ENCODE results near the gene PSMA6.
"Not testable (repeated sequence)": the region's sequence is repeated elsewhere in the genome, so short reads cannot be mapped to it uniquely, and the experiment has no call there.

PSMA6 gene

DNA sequence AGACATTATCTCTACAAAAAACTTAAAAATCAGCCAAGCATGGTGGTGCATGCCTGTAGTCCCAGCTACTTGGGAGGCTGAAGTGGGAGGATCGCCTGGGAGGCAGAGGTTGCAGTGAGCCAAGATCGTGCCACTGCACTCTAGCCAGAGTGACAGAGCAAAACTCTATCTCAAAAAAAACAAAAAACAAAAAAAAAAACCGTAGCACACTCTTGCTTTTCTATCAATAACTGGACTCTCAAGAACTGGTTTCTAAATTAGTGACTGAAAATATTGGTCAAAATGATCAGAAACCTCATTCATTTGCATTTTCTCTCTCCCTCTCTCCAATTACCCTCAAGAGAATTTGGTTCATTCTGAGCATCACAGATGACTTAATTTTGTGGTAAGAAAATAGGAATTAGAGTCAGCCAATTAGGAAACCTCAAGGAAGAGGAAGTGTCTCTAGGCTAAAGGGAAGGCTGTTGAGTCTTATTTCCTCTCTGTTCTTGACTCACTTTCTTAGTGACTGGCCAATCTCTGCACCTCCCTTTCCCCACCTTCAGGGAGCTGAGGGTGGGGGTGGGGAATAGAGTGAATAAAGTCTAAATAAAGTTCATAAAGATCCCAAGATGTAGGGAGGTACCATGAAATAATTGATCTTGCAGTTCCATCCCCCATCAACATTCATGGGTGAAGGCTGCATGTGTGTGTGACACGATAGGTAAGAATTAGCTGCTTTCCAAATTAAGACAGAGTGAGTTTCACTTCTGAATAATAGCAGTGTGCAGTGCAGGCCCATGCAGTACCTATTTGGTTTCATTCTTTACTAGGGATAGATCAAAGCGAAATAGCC, 6.8 kb upstream of the PSMA6 start:
- DNase-seq = peak; percentile 83

DNA sequence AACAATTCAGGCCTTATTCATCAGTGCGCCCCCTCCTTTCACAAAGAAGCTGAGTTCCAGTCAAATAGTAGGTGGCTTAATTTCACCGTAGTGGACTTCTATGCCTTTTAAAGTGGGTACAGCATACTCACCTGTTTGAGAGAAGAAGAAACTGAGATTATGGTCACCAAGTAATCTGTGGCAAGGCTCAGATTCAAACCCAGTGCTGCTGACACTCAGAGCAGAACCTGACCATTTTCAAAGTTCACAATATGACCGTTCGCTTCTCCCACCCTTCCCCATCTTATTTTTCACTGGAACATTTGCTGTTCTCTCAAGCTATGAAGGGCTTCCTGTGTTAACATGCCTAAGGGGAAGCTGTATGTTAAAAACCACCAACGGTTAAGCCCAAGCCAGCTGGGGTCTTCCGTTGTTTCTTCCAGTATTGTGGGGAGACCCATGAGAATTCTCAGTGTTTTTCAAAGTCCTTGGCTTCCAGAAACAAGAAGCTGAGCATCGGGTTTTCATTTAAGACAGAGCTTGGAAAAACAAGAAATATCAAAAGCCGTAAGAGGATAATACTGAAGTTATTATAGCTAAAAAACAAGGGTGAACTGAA, 6.1 kb upstream of the PSMA6 start:
- peak; percentile 80 for DNase-seq

DNA sequence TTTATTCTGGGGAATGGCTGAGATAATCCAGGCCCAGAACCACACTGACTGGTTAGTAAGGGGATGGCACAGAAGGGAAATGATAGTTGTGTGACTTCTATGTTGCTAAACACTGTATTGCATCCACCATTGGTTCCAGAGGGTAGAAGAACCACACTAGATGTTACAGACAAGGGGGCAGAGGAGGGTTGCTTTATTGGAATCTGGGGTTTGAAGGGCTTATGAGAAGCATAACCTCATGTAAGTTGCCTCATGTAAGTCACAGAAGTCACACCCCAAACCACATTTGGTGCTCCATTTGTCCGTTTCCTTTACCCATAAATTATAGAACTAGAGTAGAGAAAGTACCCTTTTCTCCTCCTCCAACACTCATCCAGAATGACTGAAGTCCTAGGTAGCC, 5.5 kb upstream of the PSMA6 start:
- DNase-seq = peak; percentile 77

DNA sequence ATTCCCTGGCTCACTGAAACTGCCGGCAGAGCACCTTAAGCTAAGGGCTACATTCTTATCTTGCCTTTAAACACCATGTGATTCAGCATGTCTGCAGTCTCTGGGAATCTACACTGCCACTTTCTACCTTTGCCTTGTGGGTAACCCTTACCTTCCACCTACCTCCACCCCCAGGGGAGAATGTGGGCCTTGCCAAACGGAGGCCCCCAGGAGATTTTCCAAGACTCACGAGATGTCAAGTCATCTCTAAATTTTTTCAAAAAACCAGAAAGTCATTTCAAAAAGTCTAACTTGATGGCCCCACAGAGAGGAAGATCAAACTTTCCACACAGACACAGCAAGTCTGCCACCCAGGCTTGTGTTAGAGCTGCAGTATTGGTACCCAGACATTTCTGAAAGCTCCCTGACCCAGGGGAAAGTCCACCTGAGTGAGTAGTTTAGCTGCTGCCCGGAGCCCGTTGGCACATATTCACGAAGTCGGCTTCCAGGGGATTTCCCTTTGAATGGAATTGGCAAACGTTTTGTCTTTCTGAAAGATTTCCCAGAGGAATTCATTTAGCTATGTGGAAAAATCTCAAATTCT, 4.7 kb upstream of the PSMA6 start:
- peak; percentile 37 for DNase-seq

DNA sequence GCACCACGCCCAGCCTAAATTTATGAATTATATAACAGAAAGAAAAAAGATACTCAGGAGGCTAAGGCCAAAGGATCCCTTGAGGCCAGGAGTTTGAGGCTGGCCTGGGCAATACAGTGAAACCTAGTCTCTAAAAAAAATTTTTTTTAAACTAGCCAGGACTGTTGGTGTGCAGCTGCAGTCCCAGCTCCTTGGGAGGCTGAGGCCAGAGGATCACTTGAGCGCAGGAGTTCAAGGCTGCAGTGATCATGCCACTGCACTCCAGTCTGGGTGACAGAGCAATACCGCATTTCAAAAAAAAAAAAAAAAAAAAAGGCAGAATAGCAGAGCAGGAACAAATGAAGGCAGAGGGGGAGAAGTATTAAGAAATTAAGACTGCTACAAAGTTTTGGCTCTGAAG, 2.6 kb upstream of the PSMA6 start:
- no peak for DNase-seq

DNA sequence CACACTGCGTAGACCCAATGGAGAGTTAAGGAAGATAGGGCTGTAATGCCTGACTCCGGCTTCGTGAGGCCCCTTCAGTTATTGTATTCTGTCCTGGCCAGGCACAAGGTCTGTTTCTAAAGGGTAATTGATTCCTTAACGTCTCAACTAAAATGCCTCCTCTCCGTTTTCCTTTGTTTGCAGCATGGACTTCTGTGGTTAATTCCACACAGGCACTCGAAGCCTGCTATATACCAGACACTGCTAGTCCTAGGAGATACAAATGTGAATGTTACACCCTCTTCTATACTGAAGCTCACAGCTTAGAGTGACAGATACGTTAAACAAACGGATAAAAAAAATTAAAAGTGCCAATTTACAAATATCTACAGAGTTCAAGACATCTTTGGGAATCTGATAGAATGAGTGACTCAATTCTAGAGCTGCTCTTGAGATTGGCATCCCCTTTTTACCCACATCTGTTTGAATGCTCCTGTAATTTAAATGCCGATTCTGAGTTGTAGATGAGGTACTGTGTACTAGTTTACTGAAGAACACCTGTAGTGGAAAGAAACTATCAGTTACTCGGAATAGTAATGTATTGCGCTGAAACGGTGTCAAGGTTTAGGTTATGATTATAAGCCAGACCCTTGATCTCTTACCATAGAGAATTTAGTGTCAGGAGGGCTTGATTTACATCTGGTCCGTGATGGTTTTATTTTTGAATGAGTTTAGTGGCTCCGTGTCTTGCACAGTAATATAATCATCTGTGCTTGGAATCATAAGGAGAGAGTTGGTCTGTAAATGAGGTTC, 784 bp downstream of the PSMA6 start:
- DNase-seq = no peak

DNA sequence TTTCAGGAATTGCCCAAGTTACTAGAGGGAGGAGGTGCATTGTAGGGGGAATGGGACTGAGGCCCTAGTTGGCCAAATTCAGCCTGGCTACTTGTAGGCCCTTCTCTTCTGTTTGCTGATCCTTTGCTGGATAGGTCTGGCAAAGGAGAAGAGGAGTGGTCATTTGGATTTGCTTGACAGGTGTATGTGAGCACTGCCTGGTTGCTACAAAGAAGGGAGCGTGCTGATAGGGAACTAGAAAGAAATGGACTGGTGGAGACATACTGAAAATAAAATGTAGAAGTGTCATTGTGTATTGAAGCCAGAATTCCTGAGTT, 3.6 kb downstream of the PSMA6 start:
- DNase-seq = no peak

DNA sequence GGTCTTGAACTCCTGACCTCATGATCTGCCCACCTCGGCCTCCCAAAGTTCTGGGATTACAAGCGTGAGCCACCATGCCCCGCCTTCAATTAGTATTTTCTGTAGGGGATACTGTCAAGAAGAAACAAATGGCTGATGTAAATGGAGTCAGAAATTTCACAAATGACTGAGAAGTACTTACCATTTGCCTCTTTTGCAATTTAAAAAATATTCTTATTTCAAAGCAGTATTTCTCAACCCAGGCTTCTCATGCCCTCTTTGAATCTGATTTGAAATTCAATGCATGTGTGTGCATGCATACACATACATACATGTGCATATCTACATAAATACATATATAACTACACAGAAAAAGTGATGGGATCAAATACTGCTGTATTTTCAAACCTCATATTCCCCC, 4.4 kb downstream of the PSMA6 start:
- DNase-seq = no peak

DNA sequence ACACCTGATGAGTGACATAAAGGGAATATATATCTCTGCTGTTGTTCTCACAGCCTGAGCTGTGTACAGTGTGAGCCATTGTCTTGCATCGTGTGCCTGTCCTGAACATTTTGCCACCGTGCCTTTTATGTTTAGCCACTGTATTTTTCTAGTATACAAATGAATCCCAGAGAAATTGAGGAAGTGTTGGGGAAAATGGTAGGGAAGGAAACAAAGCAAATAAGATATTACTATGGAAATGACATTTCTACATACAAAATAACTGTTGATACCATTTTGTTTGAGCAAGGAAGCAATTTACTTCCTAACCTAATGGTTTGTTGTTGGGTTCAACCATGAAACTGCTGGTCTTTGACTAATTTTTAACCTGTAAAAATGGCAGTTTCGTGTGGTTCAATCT, 5.5 kb downstream of the PSMA6 start:
- no peak for DNase-seq

DNA sequence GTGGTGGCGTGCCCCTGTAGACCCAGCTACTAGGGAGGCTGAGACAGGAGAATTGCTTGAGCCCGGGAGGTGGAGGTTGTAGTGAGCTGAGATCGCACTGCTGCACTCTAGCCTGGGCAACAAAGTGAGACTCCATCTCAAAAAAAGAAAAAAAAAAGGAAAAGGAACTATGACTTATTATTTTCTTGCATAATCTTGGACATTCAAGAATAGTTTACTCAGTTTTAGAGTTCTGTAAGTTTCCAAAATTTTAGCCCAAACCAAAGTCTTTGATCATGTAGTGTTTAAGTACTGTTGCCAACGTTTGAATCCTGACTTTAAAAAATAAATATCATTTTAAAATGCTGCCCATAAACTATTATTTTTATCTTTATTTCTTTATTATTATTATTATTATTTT, 6.2 kb downstream of the PSMA6 start:
- DNase-seq = no peak

DNA sequence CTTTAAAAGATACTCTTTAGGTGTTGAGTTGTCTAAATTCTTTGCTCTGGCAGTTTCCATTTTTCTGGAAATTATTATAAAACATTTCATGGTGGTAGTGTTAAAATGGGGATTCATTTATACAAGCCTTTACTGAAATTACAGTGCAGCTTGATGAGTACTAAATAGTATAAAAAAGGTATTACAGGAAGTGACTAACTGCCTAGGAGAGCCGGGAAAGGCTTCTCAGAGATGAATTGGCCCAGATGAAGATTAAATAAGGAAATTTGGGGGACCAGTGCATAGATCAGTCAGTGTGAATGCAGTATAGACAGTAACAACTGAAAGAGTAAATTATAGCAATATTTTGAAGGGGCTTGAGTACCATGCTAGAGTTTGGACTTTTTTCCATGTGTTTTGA, 7.5 kb downstream of the PSMA6 start:
- DNase-seq = no peak

DNA sequence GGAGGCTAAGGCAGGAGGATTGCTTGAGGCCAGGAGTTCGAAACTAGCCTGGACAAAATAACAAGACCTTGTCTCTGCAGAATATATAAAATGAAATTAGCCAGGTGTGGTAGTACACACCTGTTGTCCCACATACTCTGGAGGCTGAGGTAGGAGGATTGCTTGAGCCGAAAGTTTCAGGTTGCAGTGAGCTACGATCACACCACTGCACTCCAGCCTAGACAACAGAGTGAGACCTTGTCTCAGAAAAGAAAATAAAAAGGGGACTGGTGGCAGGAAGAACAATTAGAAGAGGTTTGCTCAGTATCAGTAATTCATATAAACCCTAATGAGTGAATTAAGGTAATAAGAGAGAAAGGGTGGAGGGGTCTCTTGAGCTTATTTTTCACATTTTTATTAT, 8.0 kb downstream of the PSMA6 start:
- no peak for DNase-seq

DNA sequence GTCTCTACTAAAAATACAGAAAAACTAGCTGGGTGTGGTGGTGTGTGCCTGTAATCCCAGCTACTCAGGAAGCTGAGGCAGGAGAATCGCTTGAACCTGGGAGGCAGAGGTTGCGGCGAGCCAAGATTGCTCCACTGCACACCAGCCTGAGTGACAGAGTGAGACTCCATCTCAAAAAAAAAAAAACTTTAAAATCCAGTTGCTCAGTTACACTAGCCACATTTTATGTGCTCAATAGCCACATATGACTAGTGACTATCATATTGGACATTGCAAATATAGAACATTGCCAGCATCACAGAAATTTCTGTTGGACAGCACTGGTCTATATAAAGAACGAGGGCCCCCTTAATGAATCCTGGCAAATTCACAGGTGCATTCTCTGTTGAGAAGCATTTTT, 9.2 kb downstream of the PSMA6 start:
- DNase-seq = not testable (repeated sequence)

DNA sequence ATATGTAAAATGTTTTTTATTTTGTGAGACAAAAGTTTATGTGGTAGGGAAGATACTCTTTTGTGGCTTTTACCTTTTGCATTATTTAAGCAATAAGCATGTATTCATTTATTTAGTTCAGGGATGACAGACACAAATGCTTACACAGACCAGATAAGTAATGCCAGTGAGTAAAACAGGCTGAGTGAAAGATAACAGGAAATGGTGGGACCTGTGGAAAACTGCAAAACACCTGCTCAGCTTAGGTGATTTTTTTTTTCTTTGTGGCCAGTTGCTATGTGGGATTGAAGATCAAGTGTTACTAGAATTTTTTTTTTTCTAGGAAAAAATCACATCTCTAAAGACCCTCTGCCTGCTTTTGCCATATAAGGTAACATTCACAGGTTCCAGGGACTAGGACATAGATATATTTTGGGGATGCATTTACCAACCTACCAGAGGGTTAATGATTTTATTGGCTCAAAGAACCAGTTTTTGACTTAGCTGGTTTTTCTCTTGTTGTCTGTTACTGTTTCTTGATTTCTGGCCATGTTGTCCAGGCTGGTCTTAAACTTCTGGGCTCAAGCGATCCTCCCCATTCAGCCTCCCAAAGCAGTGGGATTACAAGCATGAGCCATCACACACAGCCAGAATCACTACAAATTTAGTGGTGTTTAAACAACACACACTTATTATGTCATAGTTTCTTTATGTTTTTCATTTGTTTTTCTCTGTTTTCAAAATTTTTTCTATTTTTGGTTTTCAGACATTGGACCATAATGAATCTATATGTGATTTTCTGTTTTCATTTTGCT, 9.8 kb downstream of the PSMA6 start:
- no peak for DNase-seq

DNA sequence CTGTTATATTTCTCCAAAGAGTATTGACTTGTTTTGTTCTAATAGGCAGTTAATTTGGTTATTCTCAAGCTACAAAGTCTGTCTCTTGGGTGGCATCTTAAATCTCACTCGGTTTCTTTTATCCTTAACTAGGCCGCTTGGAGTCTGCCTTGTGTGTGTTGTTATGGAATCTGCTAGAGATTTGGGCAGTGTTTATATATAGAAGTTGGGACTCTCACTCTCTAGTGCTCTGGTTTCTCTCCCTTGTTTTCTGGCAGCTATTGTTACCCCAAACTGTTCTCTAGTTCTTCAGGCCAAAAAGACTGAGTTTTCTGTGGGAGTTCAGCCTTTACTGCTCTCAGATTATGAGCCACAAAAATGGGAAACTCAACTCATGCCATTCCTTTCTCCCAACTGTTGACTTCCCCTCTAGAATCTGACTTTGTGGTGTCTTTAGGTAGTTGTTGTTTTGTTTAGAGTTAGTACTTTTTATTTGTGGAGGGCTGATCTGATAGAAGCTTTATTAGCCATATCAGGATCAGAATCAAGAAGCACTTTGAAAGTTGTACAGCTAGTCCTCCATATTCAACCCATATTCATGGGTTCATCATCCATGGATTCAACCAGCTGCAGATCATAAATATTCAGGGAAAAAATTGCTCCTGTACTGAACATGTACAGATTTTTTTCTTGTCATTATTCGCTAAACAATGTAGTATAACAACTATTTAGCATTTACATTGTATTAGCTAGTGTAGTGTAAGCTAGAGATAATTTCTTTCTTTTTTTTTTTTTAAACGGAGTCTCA, 11.2 kb downstream of the PSMA6 start:
- no peak for DNase-seq

DNA sequence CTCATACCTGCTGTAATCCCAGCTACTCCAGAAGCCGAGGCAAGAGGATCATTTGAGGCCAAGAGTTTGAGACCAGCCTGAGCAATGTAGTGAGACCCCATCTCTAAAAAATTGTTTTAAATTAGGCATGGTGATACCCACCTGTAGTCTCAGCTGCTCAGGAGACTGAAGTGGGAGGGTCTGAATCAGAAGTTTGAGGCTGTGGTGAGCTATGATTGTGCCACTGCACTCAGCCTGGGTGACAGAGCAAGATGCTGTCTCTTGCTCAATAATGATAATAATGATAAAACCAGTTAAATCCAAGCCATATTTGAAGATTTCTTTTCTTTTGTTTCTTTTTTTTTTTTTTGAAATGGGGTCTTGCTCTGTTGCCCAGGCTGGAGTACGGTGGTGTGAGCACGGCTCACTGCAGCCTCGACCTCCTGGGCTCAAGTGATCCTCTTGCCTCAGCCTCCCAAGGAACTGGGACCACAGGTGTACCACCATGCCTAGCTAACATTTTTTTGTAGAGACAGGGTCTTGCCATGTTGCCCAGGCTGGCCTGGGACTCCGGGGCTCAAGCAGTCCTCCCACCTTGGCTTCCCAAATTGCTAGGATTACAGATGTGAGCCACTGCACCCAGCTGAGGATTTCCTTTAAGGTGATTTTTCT, 12.8 kb downstream of the PSMA6 start:
- DNase-seq = peak; percentile 42

DNA sequence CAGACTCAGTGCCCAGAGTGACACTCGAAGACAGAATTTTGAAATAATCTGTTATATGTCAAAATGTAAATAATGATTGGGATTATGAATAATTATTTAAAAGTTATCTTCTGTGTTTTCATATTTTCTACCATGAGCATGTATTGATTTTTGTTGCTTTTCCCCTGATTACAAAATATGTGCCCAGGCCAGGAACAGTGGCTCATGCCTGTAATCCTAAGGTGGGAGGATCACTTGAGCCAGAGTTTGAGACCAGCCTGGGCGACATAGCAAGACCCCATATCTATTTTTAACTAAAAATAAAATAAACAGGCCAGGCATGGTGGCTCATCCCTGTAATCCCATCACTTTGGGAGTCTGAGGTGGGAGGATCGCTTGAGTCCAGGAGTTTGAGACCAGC, 13.5 kb downstream of the PSMA6 start:
- DNase-seq = no peak

DNA sequence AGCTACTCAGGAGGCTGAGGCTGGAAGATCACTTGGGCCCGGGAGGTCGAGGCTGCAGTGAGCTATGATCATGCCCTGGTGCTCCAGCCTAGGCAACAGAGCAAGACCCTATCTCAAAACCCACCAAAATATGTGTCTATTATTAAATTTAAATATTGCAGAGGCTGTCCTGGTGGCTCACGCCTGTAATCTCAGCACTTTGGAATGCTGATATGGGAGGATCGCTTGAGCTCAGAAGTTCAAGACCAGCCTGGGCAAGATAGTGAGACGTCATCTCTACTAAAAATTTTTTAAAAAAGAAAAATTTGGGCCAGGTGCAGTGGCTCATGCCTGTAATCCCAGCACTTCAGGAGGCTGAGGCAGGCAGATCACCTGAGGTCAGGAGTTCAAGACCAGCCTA, 13.9 kb downstream of the PSMA6 start:
- DNase-seq = no peak

DNA sequence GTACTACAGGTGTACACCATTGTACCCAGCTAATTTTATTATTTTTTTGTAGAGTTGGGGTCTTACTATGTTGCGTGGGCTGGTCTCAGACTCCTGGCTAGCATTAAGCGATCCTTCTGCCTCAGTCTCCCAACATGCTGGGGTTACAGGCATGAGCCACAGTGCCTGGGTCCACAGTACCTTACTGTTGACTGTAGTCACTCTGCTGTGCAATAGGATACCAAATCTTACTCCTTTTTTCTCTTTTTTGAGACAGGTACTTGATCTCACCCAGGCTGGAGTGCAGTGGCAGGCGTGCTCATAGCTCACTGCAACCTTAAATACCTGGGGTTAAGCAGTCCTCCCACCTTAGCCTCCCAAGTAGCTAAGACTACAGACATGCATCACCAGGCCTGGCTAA, 25.6 kb downstream of the PSMA6 start:
- DNase-seq = no peak

DNA sequence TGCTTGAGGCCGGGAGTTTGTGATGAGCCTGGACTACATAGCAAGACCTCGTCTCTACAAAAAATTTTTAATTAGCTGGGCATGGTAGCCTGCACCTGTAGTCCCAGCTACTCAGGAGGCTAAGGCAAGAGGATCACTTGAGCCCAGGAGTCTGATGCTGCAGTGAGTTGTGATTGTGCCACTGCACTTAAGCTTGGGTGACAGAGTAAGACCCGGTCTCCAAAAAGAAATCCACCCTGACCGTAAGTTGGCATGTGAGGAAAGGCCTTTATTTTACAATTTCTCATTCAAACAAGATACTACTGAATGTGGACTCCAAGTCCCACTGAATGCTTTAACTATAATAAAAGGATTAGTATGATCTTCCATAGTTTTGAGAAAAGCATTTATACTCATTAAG, 27.3 kb downstream of the PSMA6 start:
- DNase-seq = no peak

DNA sequence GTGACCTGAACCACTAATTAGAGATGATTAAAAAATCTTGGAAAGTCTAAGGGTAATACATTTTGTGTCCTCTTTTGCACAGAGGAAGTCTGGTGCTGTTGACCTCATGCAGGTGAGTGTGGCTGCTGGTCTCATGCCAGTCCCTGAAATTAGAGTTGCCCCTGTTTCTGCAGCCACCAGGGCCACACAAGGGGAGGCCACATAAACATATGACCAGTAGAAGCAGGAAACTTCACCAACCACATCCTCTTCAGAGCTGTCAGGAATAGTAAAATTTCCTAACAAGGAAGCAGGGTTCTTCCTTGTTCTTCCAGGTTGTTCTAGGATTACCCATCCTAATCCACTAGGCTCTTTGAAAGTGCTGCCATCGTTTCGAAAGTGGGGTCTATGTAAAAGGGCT, 28.3 kb downstream of the PSMA6 start:
- no peak for DNase-seq

DNA sequence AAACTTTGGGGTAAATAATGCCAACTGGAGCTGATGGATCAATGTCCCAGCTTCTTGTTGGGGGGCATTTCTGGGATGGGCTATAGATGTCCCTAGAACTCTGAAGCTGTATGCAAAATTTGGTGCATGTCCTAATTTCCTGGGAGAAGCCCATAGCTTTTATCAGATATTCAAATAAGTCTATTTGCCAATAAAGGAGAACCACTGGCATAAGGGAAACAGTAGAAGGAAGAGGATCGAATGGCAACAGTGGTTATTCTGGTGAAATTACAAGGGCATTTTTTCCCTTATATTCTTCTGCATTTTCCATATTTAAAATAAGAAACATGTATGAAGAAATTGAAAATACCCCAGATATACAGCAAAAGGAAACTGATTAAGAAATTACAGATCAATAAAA, 34.2 kb downstream of the PSMA6 start:
- DNase-seq = no peak

All from hematopoietic multipotent progenitor cell treated with erythropoietin and hydrocortisone succinate and interleukin-3 and kit ligand, for 4 days (in vitro differentiated cells).